OCI-LY1 (cell line): ENCODE results near the gene CDH4.

Source experiments
- CTCF ChIP-seq: fragments of 200-600 bp; sonication (generic), shearing (Covaris generic); IDR thresholded peaks from 2 replicates; pipeline ENCODE4 v1.5.1; 2017; ENCODE audit warnings: mild to moderate bottlenecking, antibody characterized with exemption, low read length, moderate library complexity, mixed read lengths
- EZH2 ChIP-seq: fragments of 200-600 bp; sonication (generic), shearing (Covaris generic); IDR thresholded peaks from 2 replicates; pipeline ENCODE4 v1.8.0; 2017; ENCODE audit warnings: borderline replicate concordance, mixed run types, mild to moderate bottlenecking, antibody characterized with exemption, low read length, moderate library complexity, mixed read lengths

- no peak for TF ChIP-seq CTCF
- TF ChIP-seq EZH2 = no peak
Measured at GRCh38 chr20:61628480-61628879, 376.4 kb downstream of the CDH4 start.
